Endothelial cell of umbilical vein (primary cell): ENCODE results near the gene PXK. TPM values are rescaled to one million over a fixed set of nuclear protein-coding genes. Genes with fewer than 3 reads are reported as not detected.

Experiments
- BruUV-seq: library from RNA; stranded (reverse); fragments of 400-500 nt; replicated peaks from 2 replicates; lab custom pipeline; 2021; lab: Mats Ljungman, UMichigan
- CTCF ChIA-PET: fragments of 300-600, 350-600 bp; sonication (Branson Sonifier 250); formaldehyde crosslinking; loops from one replicate; lab custom pipeline; 2021; ENCODE audit warnings: antibody characterized with exemption, inconsistent platforms; lab: Charles Lee
- POLR2A ChIA-PET: fragments of 300-600, 350-600 bp; sonication (Branson Sonifier 250); formaldehyde crosslinking; loops from one replicate; lab custom pipeline; 2021; ENCODE audit warnings: antibody characterized with exemption, inconsistent platforms; lab: Charles Lee
- DNase-seq: peaks from one replicate; pipeline ENCODE4 v3.0.0-alpha.2; 2011; ENCODE audit warnings: low read depth, low spot score
- FAIRE-seq: peaks from 2 replicates; lab custom pipeline; 2011; peaks lifted over from hg19 to GRCh38; lab: Jason Lieb, UNC
- H2AFZ ChIP-seq: 2 replicates; pipeline ENCODE4 v1.6.0; 2012; ENCODE audit warnings: low read depth, low read length, control low read depth, inconsistent platforms
- H3K27ac ChIP-seq: 2 replicates; pipeline ENCODE4 v1.5.1; 2011; ENCODE audit warnings: low read depth, mild to moderate bottlenecking, control low read depth, low read length, moderate library complexity; ENCODE audit not compliant: insufficient read depth
- H3K27me3 ChIP-seq, 2 experiments: 2 replicates each; pipeline versions ENCODE4 v1.6.0 to v1.6.1; 2011; ENCODE audit warnings: low read length in 2 of 2, mixed read lengths in 1 of 2; ENCODE audit not compliant: control insufficient read depth in 2 of 2, insufficient read depth in 2 of 2
- H3K36me3 ChIP-seq, 2 experiments: 2 replicates in 1 of 2; 3 replicates in 1 of 2; pipeline ENCODE4 v1.5.1; 2011; ENCODE audit warnings: low read length in 2 of 2, mild to moderate bottlenecking in 1 of 2, moderate library complexity in 1 of 2; ENCODE audit not compliant: control insufficient read depth in 2 of 2, insufficient read depth in 2 of 2; ENCODE audit errors: extremely low read depth in 1 of 2
- H3K4me1 ChIP-seq: 3 replicates; pipeline ENCODE4 v1.5.1; 2011; ENCODE audit warnings: mild to moderate bottlenecking, low read length; ENCODE audit not compliant: control insufficient read depth, insufficient read depth; ENCODE audit errors: extremely low read depth
- H3K4me2 ChIP-seq: 2 replicates; pipeline ENCODE4 v1.6.1; 2011; ENCODE audit warnings: low read length, control low read depth, mixed read lengths; ENCODE audit not compliant: insufficient read depth
- H3K4me3 ChIP-seq, 3 experiments: fragments of 200-600 bp in 1 of 3; sonication (generic), shearing (Covaris generic) in 1 of 3; replicated peaks in 1 of 3; 2 replicates each; pipeline ENCODE4 v1.5.1; 2011 to 2016; ENCODE audit warnings: control low read depth in 3 of 3, low read length in 3 of 3, mild to moderate bottlenecking in 2 of 3, inconsistent platforms in 1 of 3, low read depth in 1 of 3, moderate library complexity in 1 of 3; ENCODE audit not compliant: insufficient read depth in 1 of 3
- H3K79me2 ChIP-seq: 2 replicates; pipeline ENCODE4 v1.6.0; 2012; ENCODE audit warnings: low read length, inconsistent platforms; ENCODE audit not compliant: control insufficient read depth, insufficient read depth
- H3K9ac ChIP-seq: replicated peaks from 2 replicates; pipeline ENCODE3; 2011; ENCODE audit warnings: low read length, control low read depth; ENCODE audit not compliant: insufficient read depth; ENCODE audit errors: extremely low read depth
- H3K9me1 ChIP-seq: replicated peaks from 3 replicates; pipeline ENCODE4 v1.6.0; 2011; ENCODE audit warnings: mild to moderate bottlenecking, low read length; ENCODE audit not compliant: control insufficient read depth, insufficient read depth; ENCODE audit errors: extremely low read depth
- H3K9me3 ChIP-seq: replicated peaks from 2 replicates; pipeline ENCODE4 v1.5.1; 2012; ENCODE audit warnings: low read length, inconsistent platforms; ENCODE audit not compliant: control insufficient read depth, insufficient read depth
- H4K20me1 ChIP-seq: replicated peaks from 2 replicates; pipeline ENCODE3; 2011; ENCODE audit warnings: mild to moderate bottlenecking, low read length; ENCODE audit not compliant: control insufficient read depth, insufficient read depth; ENCODE audit errors: extremely low read depth
- EZH2 ChIP-seq: IDR thresholded peaks from 2 replicates; pipeline ENCODE4 v1.6.1; 2012; ENCODE audit warnings: borderline replicate concordance, low read depth, mild to moderate bottlenecking, moderate library complexity, low read length, inconsistent platforms; ENCODE audit not compliant: severe bottlenecking
- GATA2 ChIP-seq: IDR thresholded peaks from 2 replicates; pipeline ENCODE4 v1.7.0; 2011; ENCODE audit warnings: low read depth, mild to moderate bottlenecking, moderate library complexity, mixed read lengths, low read length; ENCODE audit not compliant: insufficient read length, insufficient read depth
- JUN ChIP-seq: IDR thresholded peaks from 2 replicates; pipeline ENCODE4 v1.6.1; 2011; ENCODE audit warnings: borderline replicate concordance, low read depth; ENCODE audit not compliant: insufficient read length, insufficient read depth
- MAX ChIP-seq: IDR thresholded peaks from 2 replicates; pipeline ENCODE4 v1.6.1; 2011; ENCODE audit not compliant: insufficient read depth, insufficient read length
- MYC ChIP-seq: IDR thresholded peaks from one replicate; pipeline ENCODE4 v1.6.1; 2011; ENCODE audit warnings: mild to moderate bottlenecking, low read depth, low read length
- POLR2A ChIP-seq: IDR thresholded peaks from 2 replicates; pipeline ENCODE4 v1.6.1; 2012; ENCODE audit warnings: low read depth, mild to moderate bottlenecking, control low read depth, low read length
- POLR2AphosphoS5 ChIP-seq: IDR thresholded peaks from 2 replicates; pipeline ENCODE4 v1.6.1; 2012; ENCODE audit warnings: low read depth, mild to moderate bottlenecking, control low read depth, low read length, moderate library complexity; ENCODE audit not compliant: insufficient read depth
- dilution Hi-C: fragments of 300-500 bp; cut with MboI; formaldehyde crosslinking; loops from one replicate; pipeline ENCODE4 v1.15.0; 2019; ENCODE audit warnings: low sequenced_read_pairs; ENCODE audit not compliant: extremely low pct_ligation_motif_present
- intact Hi-C: fragments of 100-400 bp; cut with micrococcal nuclease; formaldehyde crosslinking; loops from one replicate; pipeline ENCODE4 v1.10.0; 2022
- polyA plus RNA-seq, 4 experiments: library from polyadenylated mRNA; depleted of rRNA in 3 of 4; stranded (reverse) in 3 of 4; unstranded in 1 of 4; fragments of >200 nt; gene quantifications; 2 replicates each; pipeline versions ENCODE4 v1.2.1 to v1.2.3, GENCODE V29; 2011 to 2012; ENCODE audit warnings: missing spikeins in 1 of 4
- total RNA-seq: library from RNA; stranded (reverse); gene quantifications from 2 replicates; pipeline ENCODE4 v1.2.3, GENCODE V29; 2021
- TF ChIP-seq, protein P1 (sequence below), 2 donors: IDR thresholded peaks; 1 replicate in 1 of 2; 2 replicates in 1 of 2; pipeline ENCODE4 v1.5.1; 2011; ENCODE audit warnings: low read length in 2 of 2, mild to moderate bottlenecking in 2 of 2, moderate library complexity in 2 of 2, control low read depth in 1 of 2, inconsistent platforms in 1 of 2, low read depth in 1 of 2; ENCODE audit not compliant: insufficient read depth in 1 of 2; ENCODE audit errors: extremely low read depth in 1 of 2

PXK gene
- total and polyA plus RNA-seq, 2 donors (not counting 3 experiments of a cell fraction or from before 2014, with no cell fraction given) = 11.3 to 14.6 TPM

DNA sequence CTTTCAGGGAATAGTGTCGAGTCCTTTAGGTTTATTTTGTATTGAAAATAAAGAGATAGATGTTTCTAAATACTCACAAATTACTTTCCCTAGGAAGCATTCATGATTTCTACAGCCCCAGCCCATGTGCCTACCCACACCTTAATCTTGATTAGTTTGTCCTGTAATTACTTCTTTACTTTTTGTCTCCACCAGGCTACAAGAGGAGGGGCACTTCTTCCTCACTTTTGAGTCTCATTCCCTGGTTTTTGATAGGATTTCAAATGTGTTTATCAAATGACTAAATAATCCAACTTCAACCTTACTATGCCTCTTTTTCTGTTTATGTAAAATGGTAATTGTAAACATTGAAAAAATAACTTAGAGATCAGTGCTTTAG, 1.8 kb downstream of the PXK start:
- no peak overlapping the region for H3K4me3 ChIP-seq
- FAIRE-seq = no peak
- H3K79me2 ChIP-seq = peaks cover 3% of the 10 kb centered on the region
- intact Hi-C loops = loop anchor here (5.0 to 10.0 kb wide), 3 partner anchors 98 to 1570 kb away; partner anchors contain the start of gene PDHB
- no peaks in the 10 kb centered on the region for H3K9me1 ChIP-seq
- no peaks in the 10 kb centered on the region for H4K20me1 ChIP-seq
- no peaks in the 10 kb centered on the region for H3K27me3 ChIP-seq
- peaks cover 12% of the 10 kb centered on the region for H3K4me1 ChIP-seq
- no TSS peak for BruUV-seq
- no peak for DNase-seq
- CTCF ChIA-PET = interaction anchor here (0.7 to 2.5 kb wide), 8 partner anchors 10 to 192 kb away, joined by 3 to 18 read pairs (median 4); no protein-coding TSS in a partner anchor
- dilution Hi-C loops = no loop called here
- H3K9ac ChIP-seq = no peak overlapping the region
- no peak for TF ChIP-seq EZH2
- no peak for TF ChIP-seq POLR2A
- no peak for TF ChIP-seq GATA2
- TF ChIP-seq MYC = no peak
- TF ChIP-seq JUN = no peak
- TF ChIP-seq, protein P1, sequence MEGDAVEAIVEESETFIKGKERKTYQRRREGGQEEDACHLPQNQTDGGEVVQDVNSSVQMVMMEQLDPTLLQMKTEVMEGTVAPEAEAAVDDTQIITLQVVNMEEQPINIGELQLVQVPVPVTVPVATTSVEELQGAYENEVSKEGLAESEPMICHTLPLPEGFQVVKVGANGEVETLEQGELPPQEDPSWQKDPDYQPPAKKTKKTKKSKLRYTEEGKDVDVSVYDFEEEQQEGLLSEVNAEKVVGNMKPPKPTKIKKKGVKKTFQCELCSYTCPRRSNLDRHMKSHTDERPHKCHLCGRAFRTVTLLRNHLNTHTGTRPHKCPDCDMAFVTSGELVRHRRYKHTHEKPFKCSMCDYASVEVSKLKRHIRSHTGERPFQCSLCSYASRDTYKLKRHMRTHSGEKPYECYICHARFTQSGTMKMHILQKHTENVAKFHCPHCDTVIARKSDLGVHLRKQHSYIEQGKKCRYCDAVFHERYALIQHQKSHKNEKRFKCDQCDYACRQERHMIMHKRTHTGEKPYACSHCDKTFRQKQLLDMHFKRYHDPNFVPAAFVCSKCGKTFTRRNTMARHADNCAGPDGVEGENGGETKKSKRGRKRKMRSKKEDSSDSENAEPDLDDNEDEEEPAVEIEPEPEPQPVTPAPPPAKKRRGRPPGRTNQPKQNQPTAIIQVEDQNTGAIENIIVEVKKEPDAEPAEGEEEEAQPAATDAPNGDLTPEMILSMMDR (IDR thresholded peaks at IDR 0.05; ENCODE audit: extremely low read depth in 1 of 2, insufficient read depth in 1 of 2, low read depth in 1 of 2, low read length in 2 of 2) = no peak
- H3K9me3 ChIP-seq = no peaks in the 10 kb centered on the region
- POLR2A ChIA-PET = no interaction called here
- H3K36me3 ChIP-seq = no peaks in the 10 kb centered on the region
- H2AFZ ChIP-seq = no peak overlapping the region
- H3K4me2 ChIP-seq = peak overlapping the region; percentile 89
- H3K27ac ChIP-seq = no peak overlapping the region

- no peak for FAIRE-seq
Measured at GRCh38 chr3:58335652-58335947, 2.9 kb downstream of the PXK start.

More at GRCh38 chr3:58335652-58335947, 2.9 kb downstream of the PXK start:
- Histone ChIP-seq H3K27me3 (no peaks in the 10 kb centered on the region), H3K9me3 (no peaks in the 10 kb centered on the region), H3K4me1 (peaks cover 12% of the 10 kb centered on the region), H2AFZ (no peak overlapping the region), H4K20me1 (no peaks in the 10 kb centered on the region), H3K36me3 (no peaks in the 10 kb centered on the region), H3K79me2 (peaks cover 3% of the 10 kb centered on the region), H3K9ac (no peak overlapping the region), H3K4me3 (no peak overlapping the region), H3K4me2 (no peak overlapping the region), H3K9me1 (no peaks in the 10 kb centered on the region), H3K27ac (no peak overlapping the region)
- no peak for DNase-seq
- dilution Hi-C loops = no loop called here
- intact Hi-C loops = loop anchor here (10.0 kb wide), 1 partner anchor 1571 kb away; no protein-coding TSS in a partner anchor
- POLR2A ChIA-PET = no interaction called here
- CTCF ChIA-PET = interaction anchor here (1.0 to 1.3 kb wide), 3 partner anchors 15 to 80 kb away, joined by 3 to 5 read pairs (median 3); no protein-coding TSS in a partner anchor
- no TSS peak for BruUV-seq
- TF ChIP-seq, protein P1 (IDR thresholded peaks at IDR 0.05; ENCODE audit: extremely low read depth in 1 of 2, insufficient read depth in 1 of 2, low read depth in 1 of 2, low read length in 2 of 2) = no peak
- TF ChIP-seq POLR2A (no peak), JUN (no peak), MAX (no peak), GATA2 (no peak), POLR2AphosphoS5 (no peak), MYC (no peak)
